Ishikawa (cell line): ENCODE measurements around the gene HRH2.

ENCODE experiments used
- CEBPB ChIP-seq: IDR thresholded peaks from 2 replicates; pipeline ENCODE4 v1.6.1; 2012
- CREB1 ChIP-seq: IDR thresholded peaks from 2 replicates; pipeline ENCODE4 v1.6.1; 2012; ENCODE audit warnings: low read depth
- EGR1 ChIP-seq: IDR thresholded peaks from 2 replicates; pipeline ENCODE4 v1.6.1; 2012
- EP300 ChIP-seq: IDR thresholded peaks from 2 replicates; pipeline ENCODE4 v1.6.1; 2012; ENCODE audit warnings: borderline replicate concordance
- FOXM1 ChIP-seq: IDR thresholded peaks from 2 replicates; pipeline ENCODE4 v1.6.1; 2012; ENCODE audit warnings: low read depth, borderline replicate concordance
- NFIC ChIP-seq: IDR thresholded peaks from 2 replicates; pipeline ENCODE4 v1.6.1; 2012
- RAD21 ChIP-seq: IDR thresholded peaks from 2 replicates; pipeline ENCODE4 v1.6.1; 2012; ENCODE audit warnings: low read depth
- REST ChIP-seq: IDR thresholded peaks from 2 replicates; pipeline ENCODE4 v1.6.1; 2012; ENCODE audit warnings: low read depth, mild to moderate bottlenecking
- TAF1 ChIP-seq: IDR thresholded peaks from 2 replicates; pipeline ENCODE4 v1.6.1; 2012; ENCODE audit warnings: low read depth, mild to moderate bottlenecking
- TCF12 ChIP-seq: IDR thresholded peaks from 2 replicates; pipeline ENCODE4 v1.6.1; 2012; ENCODE audit warnings: low read depth
- TEAD4 ChIP-seq: IDR thresholded peaks from 2 replicates; pipeline ENCODE4 v1.6.1; 2012
- USF1 ChIP-seq: IDR thresholded peaks from 2 replicates; pipeline ENCODE4 v1.6.1; 2012
- YY1 ChIP-seq: IDR thresholded peaks from 2 replicates; pipeline ENCODE4 v1.6.1; 2012; ENCODE audit warnings: low read depth
- ZBTB7A ChIP-seq: IDR thresholded peaks from 2 replicates; pipeline ENCODE4 v1.6.1; 2012; ENCODE audit warnings: low read depth
- TF ChIP-seq, protein P1 (sequence below): IDR thresholded peaks from 2 replicates; pipeline ENCODE4 v1.6.1; 2012

The HRH2 gene

GRCh38 chr5:175711472-175712312, 53.8 kb downstream of the HRH2 start:
- TF ChIP-seq ZBTB7A (no peak), TEAD4 (no peak), REST (no peak), USF1 (no peak)
- TF ChIP-seq, protein P1, sequence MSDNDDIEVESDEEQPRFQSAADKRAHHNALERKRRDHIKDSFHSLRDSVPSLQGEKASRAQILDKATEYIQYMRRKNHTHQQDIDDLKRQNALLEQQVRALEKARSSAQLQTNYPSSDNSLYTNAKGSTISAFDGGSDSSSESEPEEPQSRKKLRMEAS, result no peak

DNA sequence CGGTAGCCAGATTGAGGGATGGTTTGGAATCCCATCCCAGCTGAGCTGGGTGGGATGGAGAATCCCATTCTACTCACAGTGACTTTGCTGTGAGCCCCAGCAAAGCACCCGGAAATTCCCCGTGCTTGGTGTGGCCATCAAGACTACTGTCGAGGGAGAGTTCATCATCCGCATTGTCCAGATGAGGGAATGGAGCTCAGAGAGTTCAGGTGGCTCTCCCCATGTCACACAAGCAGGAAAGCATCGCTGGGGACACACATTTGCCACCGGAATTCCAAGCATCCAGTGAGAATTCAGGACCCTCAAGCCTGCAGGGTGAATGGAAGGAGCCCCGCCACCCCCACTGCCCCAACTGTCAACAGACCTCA, 54.4 kb downstream of the HRH2 start:
- no peak for TF ChIP-seq NFIC
- no peak for TF ChIP-seq ZBTB7A
- TF ChIP-seq TEAD4, result no peak

- no peak for TF ChIP-seq USF1
- no peak for TF ChIP-seq EGR1
Measured at GRCh38 chr5:175712681-175713085, 54.8 kb downstream of the HRH2 start.

DNA sequence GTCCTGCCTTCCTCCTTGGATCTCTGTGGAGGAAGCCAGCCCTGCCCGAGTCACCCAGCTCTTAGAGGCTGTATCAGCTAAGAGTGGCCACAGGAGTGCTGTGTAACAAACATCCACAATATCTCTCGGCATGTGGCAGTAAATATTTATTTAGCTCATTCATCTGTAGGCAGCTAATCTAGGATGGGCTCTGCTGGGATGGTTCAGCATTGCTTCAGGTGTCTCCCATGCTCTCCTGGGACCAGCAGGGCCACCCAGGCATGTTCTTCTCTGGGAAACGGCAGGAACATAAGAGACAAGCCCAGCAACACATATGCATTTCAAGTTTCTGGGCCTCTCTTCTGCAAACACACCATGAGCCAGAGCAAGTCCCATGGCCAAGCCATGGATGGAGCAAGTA, 56.1 kb downstream of the HRH2 start:
- TF ChIP-seq EP300, result no peak
- no peak for TF ChIP-seq USF1
- TF ChIP-seq EGR1, result no peak
- TF ChIP-seq ZBTB7A, result no peak
- no peak for TF ChIP-seq FOXM1
- TF ChIP-seq CEBPB, result no peak
- no peak for TF ChIP-seq TCF12
- no peak for TF ChIP-seq NFIC
- TF ChIP-seq TEAD4, result no peak
- TF ChIP-seq RAD21, result no peak
- TF ChIP-seq, protein P1, result no peak
- TF ChIP-seq CREB1, result no peak
- no peak for TF ChIP-seq REST
- TF ChIP-seq TAF1, result no peak
- no peak for TF ChIP-seq YY1

DNA sequence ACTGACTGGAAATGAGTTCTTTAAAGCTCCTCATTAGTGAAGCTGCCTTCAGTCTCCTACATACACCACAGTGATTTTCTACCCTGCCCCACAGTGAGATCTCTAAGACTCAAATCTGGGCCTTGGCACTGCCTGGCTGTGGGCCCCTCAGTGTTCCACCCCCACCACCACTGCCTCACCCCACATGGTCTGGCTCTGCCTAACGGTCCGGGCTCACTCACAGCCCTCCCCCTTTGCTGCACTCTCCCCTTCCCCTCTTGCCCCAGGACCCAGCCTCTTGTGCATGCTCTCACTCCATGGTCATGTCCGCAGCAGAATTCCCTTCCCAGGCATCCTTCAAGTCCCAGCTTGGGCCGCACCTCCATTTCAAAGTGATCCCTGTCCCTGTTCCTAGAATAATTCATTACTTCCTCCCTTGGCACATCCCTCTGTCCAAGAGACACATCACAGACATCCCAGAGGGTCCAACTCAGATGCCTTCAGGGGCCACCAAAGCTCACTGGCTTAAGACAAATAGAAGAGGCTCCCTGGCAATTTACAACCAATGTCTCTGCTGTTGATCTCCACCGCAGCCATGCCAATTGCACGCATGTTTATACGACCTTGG, 56.7 kb downstream of the HRH2 start:
- TF ChIP-seq, protein P1, result no peak
- TF ChIP-seq CREB1 (no peak), EP300 (no peak), EGR1 (no peak)

DNA sequence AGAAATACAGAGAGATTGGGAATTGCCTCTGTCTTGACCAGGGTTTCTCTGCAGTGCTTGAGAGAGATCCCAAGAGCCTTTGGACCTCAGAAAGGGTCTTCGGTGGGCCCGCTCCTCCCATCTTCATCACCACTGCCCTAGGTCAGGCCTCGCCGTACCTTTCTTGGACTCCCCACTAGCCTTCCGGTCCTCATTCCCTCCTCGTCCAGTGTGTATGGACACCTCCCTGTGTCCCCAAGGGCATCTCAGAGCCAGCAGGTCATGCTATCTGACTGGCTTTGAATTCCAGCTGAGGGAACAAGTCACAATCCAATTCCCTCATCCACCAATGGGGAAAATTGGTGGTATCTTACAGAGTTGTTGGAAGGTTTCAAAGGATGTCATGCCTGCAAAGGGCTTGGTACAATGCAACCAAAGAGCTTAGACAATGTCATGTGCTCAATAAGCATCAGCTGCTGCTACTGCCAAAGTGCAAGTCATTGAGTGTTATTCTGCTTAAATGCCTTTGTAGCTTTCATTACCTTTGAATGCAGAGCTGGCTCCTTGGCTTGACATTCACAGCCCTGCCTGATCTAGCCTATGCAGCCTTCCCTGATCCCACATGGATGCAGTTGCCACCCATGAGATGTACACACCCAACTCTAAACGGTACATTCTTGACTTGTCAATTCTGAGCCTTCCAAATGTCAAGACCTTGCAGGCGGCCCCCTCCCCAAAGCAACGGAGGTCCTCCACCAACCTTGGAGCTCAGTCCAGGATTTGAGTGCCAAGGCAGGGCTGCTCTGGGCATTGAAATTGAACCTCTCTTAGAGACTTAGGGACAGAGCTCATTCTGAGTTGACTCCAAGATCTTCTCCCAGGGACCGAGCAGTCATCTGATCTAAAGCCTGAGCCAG, 58.0 kb downstream of the HRH2 start:
- TF ChIP-seq USF1 (no peak), NFIC (no peak), CEBPB (no peak), EGR1 (no peak), TAF1 (no peak), REST (no peak), RAD21 (no peak), ZBTB7A (no peak)
- TF ChIP-seq, protein P1, result no peak
